ENCODE measurements around the gene HAGH.

The HAGH gene

GRCh38 chr16:1764971-1765370 lies 61.7 kb downstream of the HAGH start:
- Histone ChIP-seq H3K27ac (ENCODE audit: low read depth, low read length) (no peak overlapping the region), H3K27me3 (ENCODE audit: control insufficient read depth in 5 of 5, insufficient read depth in 4 of 5, low read length in 5 of 5) (no peaks in the 10 kb centered on the region), H3K4me1 (ENCODE audit: control insufficient read depth in 5 of 5, insufficient read depth in 5 of 5, low read length in 5 of 5) (peaks cover 0 to 5% (median 3%) of the 10 kb centered on the region in 5 donors), H3K9me3 (ENCODE audit: control insufficient read depth in 5 of 5, low read length in 5 of 5) (no peaks in the 10 kb centered on the region), H3K4me3 (ENCODE audit: low read depth in 1 of 5, low read length in 5 of 5) (no peak overlapping the region), H3K9ac (ENCODE audit: low read length in 5 of 5) (no peak overlapping the region), H3K36me3 (ENCODE audit: control insufficient read depth in 5 of 5, insufficient read depth in 5 of 5, low read length in 5 of 5) (peaks cover 0 to 91% (median 84%) of the 10 kb centered on the region in 5 donors)

GRCh38 chr16:1763521-1764511 lies 62.8 kb downstream of the HAGH start:
- Histone ChIP-seq H3K4me3 (ENCODE audit: low read depth in 1 of 5, low read length in 5 of 5) (no peak overlapping the region), H3K4me1 (ENCODE audit: control insufficient read depth in 5 of 5, insufficient read depth in 5 of 5, low read length in 5 of 5) (no peaks in the 10 kb centered on the region), H3K27ac (ENCODE audit: low read depth, low read length) (no peak overlapping the region), H3K9ac (ENCODE audit: low read length in 5 of 5) (no peak overlapping the region), H3K27me3 (ENCODE audit: control insufficient read depth in 5 of 5, insufficient read depth in 4 of 5, low read length in 5 of 5) (no peaks in the 10 kb centered on the region), H3K9me3 (ENCODE audit: control insufficient read depth in 5 of 5, low read length in 5 of 5) (no peaks in the 10 kb centered on the region), H3K36me3 (ENCODE audit: control insufficient read depth in 5 of 5, insufficient read depth in 5 of 5, low read length in 5 of 5) (peaks cover 0 to 97% (median 87%) of the 10 kb centered on the region in 5 donors)

GRCh38 chr16:1762879-1763520 lies 63.6 kb downstream of the HAGH start:
- H3K4me1 ChIP-seq (ENCODE audit: control insufficient read depth in 5 of 5, insufficient read depth in 5 of 5, low read length in 5 of 5): no peaks in the 10 kb centered on the region
- H3K4me3 ChIP-seq (ENCODE audit: low read depth in 1 of 5, low read length in 5 of 5): no peak overlapping the region
- no peaks in the 10 kb centered on the region for H3K9me3 ChIP-seq (ENCODE audit: control insufficient read depth in 5 of 5, low read length in 5 of 5)
- H3K36me3 ChIP-seq (ENCODE audit: control insufficient read depth in 5 of 5, insufficient read depth in 5 of 5, low read length in 5 of 5): peaks cover 0 to 97% (median 87%) of the 10 kb centered on the region in 5 donors
- H3K9ac ChIP-seq (ENCODE audit: low read length in 5 of 5): no peak overlapping the region
- no peak overlapping the region for H3K27ac ChIP-seq (ENCODE audit: low read depth, low read length)
- H3K27me3 ChIP-seq (ENCODE audit: control insufficient read depth in 5 of 5, insufficient read depth in 4 of 5, low read length in 5 of 5): no peaks in the 10 kb centered on the region

- H3K36me3 ChIP-seq (ENCODE audit: control insufficient read depth in 5 of 5, insufficient read depth in 5 of 5, low read length in 5 of 5): peaks cover 0 to 97% (median 87%) of the 10 kb centered on the region in 5 donors
- H3K9me3 ChIP-seq (ENCODE audit: control insufficient read depth in 5 of 5, low read length in 5 of 5): no peaks in the 10 kb centered on the region
- no peak overlapping the region for H3K9ac ChIP-seq (ENCODE audit: low read length in 5 of 5)
- H3K4me1 ChIP-seq (ENCODE audit: control insufficient read depth in 5 of 5, insufficient read depth in 5 of 5, low read length in 5 of 5): no peaks in the 10 kb centered on the region
- no peaks in the 10 kb centered on the region for H3K27me3 ChIP-seq (ENCODE audit: control insufficient read depth in 5 of 5, insufficient read depth in 4 of 5, low read length in 5 of 5)
- no peak overlapping the region for H3K4me3 ChIP-seq (ENCODE audit: low read depth in 1 of 5, low read length in 5 of 5)
- no peak overlapping the region for H3K27ac ChIP-seq (ENCODE audit: low read depth, low read length)
Observed at GRCh38 chr16:1762196-1762878, 64.3 kb downstream of the HAGH start.

- Histone ChIP-seq H3K4me1 (ENCODE audit: control insufficient read depth in 5 of 5, insufficient read depth in 5 of 5, low read length in 5 of 5) (no peaks in the 10 kb centered on the region), H3K27ac (ENCODE audit: low read depth, low read length) (no peak overlapping the region), H3K4me3 (ENCODE audit: low read depth in 1 of 5, low read length in 5 of 5) (no peak overlapping the region), H3K9ac (ENCODE audit: low read length in 5 of 5) (no peak overlapping the region), H3K27me3 (ENCODE audit: control insufficient read depth in 5 of 5, insufficient read depth in 4 of 5, low read length in 5 of 5) (no peaks in the 10 kb centered on the region), H3K36me3 (ENCODE audit: control insufficient read depth in 5 of 5, insufficient read depth in 5 of 5, low read length in 5 of 5) (peaks cover 0 to 94% (median 83%) of the 10 kb centered on the region in 5 donors), H3K9me3 (ENCODE audit: control insufficient read depth in 5 of 5, low read length in 5 of 5) (no peaks in the 10 kb centered on the region)
Observed at GRCh38 chr16:1761751-1762150, 64.9 kb downstream of the HAGH start.

- H3K4me1 ChIP-seq (ENCODE audit: control insufficient read depth in 5 of 5, insufficient read depth in 5 of 5, low read length in 5 of 5): no peaks in the 10 kb centered on the region
- no peak overlapping the region for H3K9ac ChIP-seq (ENCODE audit: low read length in 5 of 5)
- H3K27me3 ChIP-seq (ENCODE audit: control insufficient read depth in 5 of 5, insufficient read depth in 4 of 5, low read length in 5 of 5): no peaks in the 10 kb centered on the region
- no peaks in the 10 kb centered on the region for H3K9me3 ChIP-seq (ENCODE audit: control insufficient read depth in 5 of 5, low read length in 5 of 5)
- peaks cover 0 to 90% (median 78%) of the 10 kb centered on the region in 5 donors for H3K36me3 ChIP-seq (ENCODE audit: control insufficient read depth in 5 of 5, insufficient read depth in 5 of 5, low read length in 5 of 5)
- no peak overlapping the region for H3K4me3 ChIP-seq (ENCODE audit: low read depth in 1 of 5, low read length in 5 of 5)
- H3K27ac ChIP-seq (ENCODE audit: low read depth, low read length): no peak overlapping the region
Observed at GRCh38 chr16:1760911-1761310, 65.7 kb downstream of the HAGH start.

GRCh38 chr16:1759511-1759910 lies 67.1 kb downstream of the HAGH start:
- Histone ChIP-seq H3K4me3 (ENCODE audit: low read depth in 1 of 5, low read length in 5 of 5) (no peak overlapping the region), H3K27me3 (ENCODE audit: control insufficient read depth in 5 of 5, insufficient read depth in 4 of 5, low read length in 5 of 5) (no peaks in the 10 kb centered on the region), H3K4me1 (ENCODE audit: control insufficient read depth in 5 of 5, insufficient read depth in 5 of 5, low read length in 5 of 5) (no peaks in the 10 kb centered on the region), H3K27ac (ENCODE audit: low read depth, low read length) (no peak overlapping the region), H3K9ac (ENCODE audit: low read length in 5 of 5) (no peak overlapping the region), H3K36me3 (ENCODE audit: control insufficient read depth in 5 of 5, insufficient read depth in 5 of 5, low read length in 5 of 5) (peaks cover 0 to 89% (median 69%) of the 10 kb centered on the region in 5 donors), H3K9me3 (ENCODE audit: control insufficient read depth in 5 of 5, low read length in 5 of 5) (no peaks in the 10 kb centered on the region)

GRCh38 chr16:1758923-1759322 lies 67.7 kb downstream of the HAGH start:
- H3K27ac ChIP-seq (ENCODE audit: low read depth, low read length): no peak overlapping the region
- peaks cover 0 to 89% (median 67%) of the 10 kb centered on the region in 5 donors for H3K36me3 ChIP-seq (ENCODE audit: control insufficient read depth in 5 of 5, insufficient read depth in 5 of 5, low read length in 5 of 5)
- no peaks in the 10 kb centered on the region for H3K9me3 ChIP-seq (ENCODE audit: control insufficient read depth in 5 of 5, low read length in 5 of 5)
- H3K4me3 ChIP-seq (ENCODE audit: low read depth in 1 of 5, low read length in 5 of 5): no peak overlapping the region
- H3K9ac ChIP-seq (ENCODE audit: low read length in 5 of 5): no peak overlapping the region
- H3K4me1 ChIP-seq (ENCODE audit: control insufficient read depth in 5 of 5, insufficient read depth in 5 of 5, low read length in 5 of 5): no peaks in the 10 kb centered on the region
- H3K27me3 ChIP-seq (ENCODE audit: control insufficient read depth in 5 of 5, insufficient read depth in 4 of 5, low read length in 5 of 5): no peaks in the 10 kb centered on the region

- Histone ChIP-seq H3K4me1 (ENCODE audit: control insufficient read depth in 5 of 5, insufficient read depth in 5 of 5, low read length in 5 of 5) (no peaks in the 10 kb centered on the region), H3K9ac (ENCODE audit: low read length in 5 of 5) (no peak overlapping the region), H3K4me3 (ENCODE audit: low read depth in 1 of 5, low read length in 5 of 5) (no peak overlapping the region), H3K36me3 (ENCODE audit: control insufficient read depth in 5 of 5, insufficient read depth in 5 of 5, low read length in 5 of 5) (peaks cover 0 to 85% (median 63%) of the 10 kb centered on the region in 5 donors), H3K9me3 (ENCODE audit: control insufficient read depth in 5 of 5, low read length in 5 of 5) (no peaks in the 10 kb centered on the region), H3K27me3 (ENCODE audit: control insufficient read depth in 5 of 5, insufficient read depth in 4 of 5, low read length in 5 of 5) (no peaks in the 10 kb centered on the region), H3K27ac (ENCODE audit: low read depth, low read length) (no peak overlapping the region)
Observed at GRCh38 chr16:1757714-1758461, 68.7 kb downstream of the HAGH start.

All from subcutaneous abdominal adipose tissue (tissue), 5 donors.